MM.1S (cell line): ENCODE results near the gene SCN4B.

ENCODE experiments used
- DNase-seq: peaks from one replicate; pipeline ENCODE4 v3.0.0-alpha.2; 2015
- H2AFZ ChIP-seq: fragments of 300-600 bp; sonication (generic); 2 replicates; pipeline ENCODE4 v1.6.0; 2016; ENCODE audit warnings: antibody characterized with exemption, low read length
- H3F3A ChIP-seq: fragments of 300-600 bp; sonication (generic); 2 replicates; pipeline ENCODE4 v1.6.1; 2016; ENCODE audit warnings: mild to moderate bottlenecking, antibody characterized with exemption, low read length, moderate library complexity, mixed read lengths; ENCODE audit not compliant: insufficient read depth
- H3K27ac ChIP-seq: fragments of 300-600 bp; sonication (generic); 2 replicates; pipeline ENCODE4 v1.5.1; 2016; ENCODE audit warnings: mild to moderate bottlenecking, low read length
- H3K27me3 ChIP-seq: fragments of 300-600 bp; sonication (generic); replicated peaks from 2 replicates; pipeline ENCODE4 v1.6.0; 2016; ENCODE audit warnings: low read length; ENCODE audit not compliant: insufficient read depth
- H3K36me3 ChIP-seq: fragments of 300-600 bp; sonication (generic); replicated peaks from 2 replicates; pipeline ENCODE4 v1.6.1; 2016; ENCODE audit warnings: mild to moderate bottlenecking, low read length, mixed read lengths; ENCODE audit not compliant: insufficient read depth
- H3K4me1 ChIP-seq: fragments of 300-600 bp; sonication (generic); 2 replicates; pipeline ENCODE4 v1.6.1; 2016; ENCODE audit warnings: low read length, mixed read lengths
- H3K4me2 ChIP-seq: fragments of 300-600 bp; sonication (generic); 2 replicates; pipeline ENCODE4 v1.6.0; 2016; ENCODE audit warnings: low read depth, low read length
- H3K4me3 ChIP-seq: fragments of 300-600 bp; sonication (generic); 2 replicates; pipeline ENCODE4 v1.5.1; 2016; ENCODE audit warnings: low read length, mixed read lengths
- H3K79me2 ChIP-seq: fragments of 300-600 bp; sonication (generic); 2 replicates; pipeline ENCODE4 v1.6.1; 2016; ENCODE audit warnings: mixed run types, low read length, mixed read lengths
- H3K9ac ChIP-seq: fragments of 300-600 bp; sonication (generic); 2 replicates; pipeline ENCODE4 v1.6.1; 2016; ENCODE audit warnings: low read length, mixed read lengths
- H3K9me2 ChIP-seq: fragments of 300-600 bp; sonication (generic); replicated peaks from 2 replicates; pipeline ENCODE4 v1.6.1; 2016; ENCODE audit warnings: mild to moderate bottlenecking, low read length, mixed read lengths; ENCODE audit not compliant: insufficient read depth
- H3K9me3 ChIP-seq: fragments of 300-600 bp; sonication (generic); replicated peaks from 2 replicates; pipeline ENCODE4 v1.6.1; 2016; ENCODE audit warnings: mild to moderate bottlenecking, low read length, mixed read lengths; ENCODE audit not compliant: insufficient read depth
- H4K20me1 ChIP-seq: fragments of 300-600 bp; sonication (generic); 2 replicates; pipeline ENCODE4 v1.6.1; 2016; ENCODE audit warnings: mild to moderate bottlenecking, low read length, moderate library complexity, mixed read lengths; ENCODE audit not compliant: insufficient read depth
- EZH2 ChIP-seq: fragments of 300-600 bp; sonication (generic); optimal IDR thresholded peaks from 2 replicates; pipeline ENCODE3; 2017; ENCODE audit warnings: low read depth, mild to moderate bottlenecking, antibody characterized with exemption, low read length, mixed read lengths
- EZH2phosphoT487 ChIP-seq: fragments of 300-600 bp; sonication (generic); IDR thresholded peaks from 2 replicates; pipeline ENCODE4 v1.6.1; 2018; ENCODE audit warnings: antibody characterized with exemption, low read length
- TF ChIP-seq, protein P1 (sequence below): fragments of 300-600 bp; sonication (generic); IDR thresholded peaks from 2 replicates; pipeline ENCODE4 v1.5.1; 2016; ENCODE audit warnings: antibody characterized with exemption, low read length, mixed read lengths

SCN4B gene

DNA sequence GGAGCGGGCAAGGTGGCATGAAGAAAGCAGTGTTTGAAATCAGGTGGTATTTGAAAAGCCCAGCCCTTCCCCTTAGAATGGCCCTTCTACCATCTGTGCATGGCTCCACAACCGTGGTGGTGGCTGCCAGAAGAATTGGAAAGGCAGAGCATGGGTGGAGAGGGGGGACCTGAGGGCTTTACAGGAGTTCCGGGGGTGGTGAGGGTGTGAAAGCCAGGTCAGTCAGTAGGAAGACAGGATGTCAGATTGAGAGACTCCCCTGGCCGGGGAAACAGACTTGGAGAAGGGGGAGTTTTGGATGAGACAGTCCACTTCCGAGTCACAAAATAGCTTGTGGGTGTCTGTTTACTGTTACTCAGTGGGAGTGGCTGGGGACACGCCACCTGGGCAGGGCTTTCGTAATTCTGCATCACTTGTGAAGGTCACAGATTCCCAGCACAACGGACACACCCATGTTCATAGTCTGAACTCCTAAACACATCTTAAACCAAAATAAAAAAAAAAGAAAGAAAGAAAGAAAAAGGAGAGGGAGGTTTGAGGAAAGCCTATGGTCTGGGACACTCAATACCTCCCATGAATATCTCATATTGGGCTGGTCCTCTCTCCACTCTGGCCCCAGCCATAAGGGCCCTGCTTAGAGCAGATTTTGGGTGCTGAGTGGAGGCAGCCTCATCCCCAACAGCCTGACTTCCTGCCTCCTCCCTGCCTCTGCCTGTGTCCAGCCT, 41.4 kb downstream of the SCN4B start:
- Histone ChIP-seq H3K27ac (no peak overlapping the region), H3K9me2 (no peaks in the 10 kb centered on the region), H3K27me3 (no peaks in the 10 kb centered on the region; the same call in 1 of the 2 replicates), H3F3A (no peaks in the 10 kb centered on the region), H3K9ac (no peak overlapping the region), H3K9me3 (no peaks in the 10 kb centered on the region), H4K20me1 (no peaks in the 10 kb centered on the region), H2AFZ (no peak overlapping the region), H3K4me2 (no peak overlapping the region), H3K4me1 (no peaks in the 10 kb centered on the region), H3K79me2 (no peaks in the 10 kb centered on the region), H3K36me3 (no peaks in the 10 kb centered on the region), H3K4me3 (no peak overlapping the region)
- TF ChIP-seq, protein P1, sequence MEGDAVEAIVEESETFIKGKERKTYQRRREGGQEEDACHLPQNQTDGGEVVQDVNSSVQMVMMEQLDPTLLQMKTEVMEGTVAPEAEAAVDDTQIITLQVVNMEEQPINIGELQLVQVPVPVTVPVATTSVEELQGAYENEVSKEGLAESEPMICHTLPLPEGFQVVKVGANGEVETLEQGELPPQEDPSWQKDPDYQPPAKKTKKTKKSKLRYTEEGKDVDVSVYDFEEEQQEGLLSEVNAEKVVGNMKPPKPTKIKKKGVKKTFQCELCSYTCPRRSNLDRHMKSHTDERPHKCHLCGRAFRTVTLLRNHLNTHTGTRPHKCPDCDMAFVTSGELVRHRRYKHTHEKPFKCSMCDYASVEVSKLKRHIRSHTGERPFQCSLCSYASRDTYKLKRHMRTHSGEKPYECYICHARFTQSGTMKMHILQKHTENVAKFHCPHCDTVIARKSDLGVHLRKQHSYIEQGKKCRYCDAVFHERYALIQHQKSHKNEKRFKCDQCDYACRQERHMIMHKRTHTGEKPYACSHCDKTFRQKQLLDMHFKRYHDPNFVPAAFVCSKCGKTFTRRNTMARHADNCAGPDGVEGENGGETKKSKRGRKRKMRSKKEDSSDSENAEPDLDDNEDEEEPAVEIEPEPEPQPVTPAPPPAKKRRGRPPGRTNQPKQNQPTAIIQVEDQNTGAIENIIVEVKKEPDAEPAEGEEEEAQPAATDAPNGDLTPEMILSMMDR = no peak
- TF ChIP-seq EZH2phosphoT487 (no peak), EZH2 (no peak)
- no peak for DNase-seq

- Histone ChIP-seq H3K4me3 (no peak overlapping the region), H3K9me2 (no peaks in the 10 kb centered on the region), H3K36me3 (no peaks in the 10 kb centered on the region), H3K79me2 (no peaks in the 10 kb centered on the region), H2AFZ (no peak overlapping the region), H4K20me1 (no peaks in the 10 kb centered on the region), H3K9me3 (no peaks in the 10 kb centered on the region), H3K9ac (no peak overlapping the region), H3K27me3 (no peaks in the 10 kb centered on the region; the same call in 1 of the 2 replicates), H3K27ac (no peak overlapping the region), H3F3A (no peaks in the 10 kb centered on the region), H3K4me2 (no peak overlapping the region), H3K4me1 (no peaks in the 10 kb centered on the region)
- TF ChIP-seq EZH2phosphoT487 (no peak), EZH2 (no peak)
- TF ChIP-seq, protein P1 = no peak
- DNase-seq = no peak
Observed at GRCh38 chr11:118109231-118109630, 43.4 kb downstream of the SCN4B start.

DNA sequence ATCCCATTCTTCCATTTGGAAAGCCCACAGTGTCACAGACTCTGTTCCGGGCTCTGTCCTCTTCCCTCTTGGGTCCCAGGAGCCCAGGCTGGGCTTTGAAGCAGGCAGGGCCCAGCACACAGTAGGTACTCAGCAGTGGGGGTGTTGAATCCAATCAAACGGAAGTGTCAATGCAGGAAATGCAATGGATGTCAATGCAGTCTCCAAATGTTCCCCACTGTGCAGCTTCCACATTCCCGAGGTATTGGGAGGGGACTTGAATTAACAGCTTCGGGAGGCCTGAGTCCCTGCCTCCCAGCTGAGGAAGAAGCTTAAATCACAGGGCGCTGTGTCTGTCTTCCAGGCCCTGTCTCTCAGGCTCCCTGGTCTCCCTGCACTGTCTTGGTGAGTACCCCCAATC, 44.1 kb downstream of the SCN4B start:
- Histone ChIP-seq H2AFZ (no peak overlapping the region), H3K27me3 (no peaks in the 10 kb centered on the region; the same call in 1 of the 2 replicates), H3K79me2 (no peaks in the 10 kb centered on the region), H3K27ac (no peak overlapping the region), H3K9me3 (no peaks in the 10 kb centered on the region), H4K20me1 (no peaks in the 10 kb centered on the region), H3F3A (no peaks in the 10 kb centered on the region), H3K4me3 (no peak overlapping the region), H3K9ac (no peak overlapping the region), H3K36me3 (no peaks in the 10 kb centered on the region), H3K4me1 (no peaks in the 10 kb centered on the region), H3K4me2 (no peak overlapping the region), H3K9me2 (no peaks in the 10 kb centered on the region)
- TF ChIP-seq EZH2 (no peak), EZH2phosphoT487 (no peak)
- TF ChIP-seq, protein P1 = no peak
- no peak for DNase-seq
